Activated T-helper 9 cell treated with anti-CD3 and anti-CD28 coated beads, Interleukin-2, amount 50 U/mL, for 16 hours (primary cell): ENCODE measurements around the gene NBDY.
"Not testable (repeated sequence)": the region's sequence is repeated elsewhere in the genome, so short reads cannot be mapped to it uniquely, and the experiment has no call there.

Source experiments
- DNase-seq: peaks from one replicate; pipeline ENCODE4 v3.0.0-alpha.2; 2020; ENCODE audit warnings: low read depth

NBDY gene

DNA sequence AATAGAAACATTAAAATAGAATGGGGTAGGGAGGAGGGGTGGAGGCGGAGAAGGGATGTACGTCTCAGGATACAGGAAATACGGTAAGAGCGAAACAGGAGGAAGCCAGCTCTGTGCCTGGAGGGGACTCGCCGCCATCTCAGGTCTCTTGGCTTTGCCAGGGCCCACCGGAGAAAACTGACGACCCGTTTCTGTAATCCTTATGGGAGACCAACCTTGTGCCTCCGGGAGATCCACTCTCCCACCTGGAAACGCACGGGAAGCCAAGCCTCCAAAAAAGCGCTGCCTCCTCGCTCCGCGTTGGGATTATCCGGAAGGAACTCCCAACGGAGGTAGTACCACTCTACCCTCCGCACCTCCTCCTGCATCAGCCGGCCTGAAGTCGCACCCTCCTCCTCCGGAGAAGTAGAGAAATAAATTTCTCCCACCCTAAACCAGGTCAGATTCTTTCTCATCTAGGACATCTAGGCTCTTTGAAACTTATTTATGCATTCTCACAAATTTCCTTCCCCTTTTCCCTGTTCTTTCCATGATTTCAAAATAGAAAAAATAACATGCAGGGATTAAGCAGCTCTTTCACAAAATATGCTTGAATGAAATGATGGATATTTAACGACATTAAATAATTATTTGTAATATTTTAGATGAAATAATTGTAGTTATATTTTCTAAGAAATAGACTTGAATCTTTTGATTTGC lies at the start of gene NBDY:
Gene NBDY (plus strand): TSS at position 92 of the 699 bp plus-strand sequence. CDS start 111 bp downstream, at position 203.
- DNase-seq, result no peak

GRCh38 chrX:56704530-56704929 lies 24.5 kb upstream of the NBDY start:
- not testable (repeated sequence) for DNase-seq

DNA sequence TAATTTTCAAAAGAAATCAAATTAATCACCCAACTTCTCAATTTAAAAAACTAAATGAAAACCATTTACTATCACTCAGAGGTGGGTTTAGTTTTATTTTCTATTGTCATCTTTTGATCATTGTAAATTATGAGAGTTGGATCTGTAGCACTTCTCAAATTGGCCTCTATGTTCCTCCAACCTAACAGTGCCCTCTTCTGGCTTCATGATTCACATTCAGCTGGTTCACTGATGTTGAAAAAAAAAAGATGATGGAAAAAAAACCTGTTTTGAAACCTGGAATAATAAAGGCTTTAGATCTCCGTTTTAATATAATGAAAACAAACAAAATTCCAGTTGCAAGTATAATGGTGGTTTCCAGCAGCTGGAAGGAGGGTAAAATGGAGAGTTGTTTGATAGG lies 2.4 kb upstream of the NBDY start:
- DNase-seq, result no peak

GRCh38 chrX:56727531-56727930 lies 1.5 kb upstream of the NBDY start:
- no peak for DNase-seq

DNA sequence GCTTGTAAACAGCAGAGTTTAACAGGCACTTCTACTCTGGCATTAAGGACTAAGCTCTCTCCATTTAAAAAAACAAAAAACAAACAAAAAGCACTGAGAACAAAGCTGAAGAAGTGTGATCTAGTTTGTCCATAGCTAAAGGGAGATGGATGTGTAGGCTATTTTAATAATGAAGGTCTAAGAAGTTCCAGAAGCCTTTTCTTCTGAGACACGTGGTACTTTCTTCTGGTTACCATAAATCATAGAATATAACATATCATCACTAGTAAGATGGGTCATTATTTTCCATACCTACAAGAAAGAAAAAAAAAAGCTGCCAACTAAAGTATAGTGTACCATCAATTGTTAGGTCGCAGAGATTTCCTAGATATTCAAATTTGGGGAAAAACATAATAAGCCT lies 722 bp upstream of the NBDY start:
- DNase-seq, result no peak

GRCh38 chrX:56728752-56729151 lies 291 bp upstream of the NBDY start:
- no peak for DNase-seq

DNA sequence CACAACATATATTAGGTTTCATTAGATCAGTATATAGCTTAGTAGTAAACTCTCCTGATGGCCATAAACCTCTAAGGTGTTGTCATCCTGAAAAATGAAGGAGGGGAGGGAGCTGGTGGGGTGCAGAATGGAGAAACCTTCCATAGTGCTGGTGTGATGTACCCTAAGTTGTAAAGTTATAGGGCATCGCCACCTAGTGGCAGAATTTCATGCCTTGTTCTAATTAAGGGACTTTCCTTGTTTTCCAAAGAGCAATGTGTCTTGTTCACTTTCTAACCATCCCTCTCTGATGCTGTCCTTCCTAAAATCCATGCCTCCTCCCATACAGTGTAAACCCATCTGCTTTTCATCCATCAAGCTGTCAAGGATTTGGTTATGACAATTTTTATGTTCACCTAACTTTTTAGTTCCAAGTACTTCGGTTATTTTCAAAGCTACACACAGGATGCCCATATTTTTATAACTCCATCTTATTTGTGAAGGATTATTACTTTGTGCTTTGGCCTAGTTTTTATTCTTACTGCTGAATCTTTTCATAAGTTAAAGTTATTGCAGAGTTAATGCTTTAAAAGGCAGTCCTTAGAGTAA lies 4.5 kb downstream of the NBDY start:
- DNase-seq, result peak; percentile 35

GRCh38 chrX:56736219-56736618 lies 7.2 kb downstream of the NBDY start:
- DNase-seq, result no peak

- DNase-seq, result no peak
These were observed 9.6 kb downstream of the NBDY start for GRCh38 chrX:56738670-56739069.

DNA sequence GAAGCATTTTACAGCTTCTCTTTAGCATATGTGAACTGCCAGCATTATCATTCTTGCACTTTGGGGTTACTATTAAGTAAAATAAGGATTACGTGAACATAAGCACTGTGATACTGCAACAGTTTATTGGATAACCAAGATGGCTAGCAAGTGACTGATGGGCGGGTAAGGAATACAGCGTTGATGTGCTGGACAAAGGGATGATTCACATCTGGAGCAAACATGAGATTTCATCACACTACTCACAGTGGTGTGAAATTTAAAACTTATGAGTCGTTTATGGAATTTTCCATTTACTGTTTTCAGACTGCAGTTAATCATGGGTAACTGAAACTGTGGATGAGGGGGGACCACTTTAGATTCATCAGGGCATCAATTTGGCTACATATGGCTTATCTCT lies 16.0 kb downstream of the NBDY start:
- DNase-seq, result no peak

DNA sequence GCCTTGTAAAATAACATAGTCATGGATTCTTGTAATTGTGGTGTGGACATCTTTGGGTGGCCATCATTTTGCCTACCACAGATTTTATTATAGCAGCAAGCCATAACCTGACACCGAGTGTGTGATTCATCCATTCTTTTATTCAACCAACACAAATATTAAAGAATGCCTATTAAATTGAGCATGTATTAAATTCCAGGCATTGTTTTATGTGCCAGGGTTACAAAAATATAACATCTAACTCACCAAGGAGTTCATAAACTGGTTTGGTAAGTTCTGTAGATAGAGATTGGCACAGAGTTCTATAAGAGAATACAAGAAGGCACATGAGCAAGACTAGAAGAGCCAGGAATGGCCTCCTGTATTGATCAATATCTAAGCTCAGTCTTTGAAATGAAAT lies 18.0 kb downstream of the NBDY start:
- DNase-seq, result no peak

GRCh38 chrX:56751071-56751470 lies 22.0 kb downstream of the NBDY start:
- no peak for DNase-seq

DNA sequence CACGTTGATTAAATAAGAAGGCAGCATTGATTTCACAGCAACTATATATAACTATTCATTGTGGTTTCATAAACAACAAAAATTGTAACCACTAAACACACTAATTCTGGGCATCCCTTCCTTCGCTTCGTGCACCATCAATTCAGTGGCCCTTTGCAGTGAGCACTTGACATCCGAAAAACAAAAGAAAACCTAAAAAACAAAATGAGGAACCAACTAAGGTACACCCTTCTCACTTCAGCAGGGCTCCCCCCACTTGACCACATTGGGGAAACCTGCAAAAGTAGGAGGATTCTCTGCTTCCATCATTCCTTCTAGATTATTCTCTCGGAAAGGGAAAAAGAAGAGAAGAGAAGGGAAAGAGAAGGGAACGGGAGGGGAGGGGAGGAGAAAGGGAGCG lies 28.3 kb downstream of the NBDY start:
- DNase-seq, result no peak

GRCh38 chrX:56758456-56758855 lies 29.4 kb downstream of the NBDY start:
- DNase-seq, result no peak

- no peak for DNase-seq
These were observed 30.8 kb downstream of the NBDY start for GRCh38 chrX:56759736-56760409.

DNA sequence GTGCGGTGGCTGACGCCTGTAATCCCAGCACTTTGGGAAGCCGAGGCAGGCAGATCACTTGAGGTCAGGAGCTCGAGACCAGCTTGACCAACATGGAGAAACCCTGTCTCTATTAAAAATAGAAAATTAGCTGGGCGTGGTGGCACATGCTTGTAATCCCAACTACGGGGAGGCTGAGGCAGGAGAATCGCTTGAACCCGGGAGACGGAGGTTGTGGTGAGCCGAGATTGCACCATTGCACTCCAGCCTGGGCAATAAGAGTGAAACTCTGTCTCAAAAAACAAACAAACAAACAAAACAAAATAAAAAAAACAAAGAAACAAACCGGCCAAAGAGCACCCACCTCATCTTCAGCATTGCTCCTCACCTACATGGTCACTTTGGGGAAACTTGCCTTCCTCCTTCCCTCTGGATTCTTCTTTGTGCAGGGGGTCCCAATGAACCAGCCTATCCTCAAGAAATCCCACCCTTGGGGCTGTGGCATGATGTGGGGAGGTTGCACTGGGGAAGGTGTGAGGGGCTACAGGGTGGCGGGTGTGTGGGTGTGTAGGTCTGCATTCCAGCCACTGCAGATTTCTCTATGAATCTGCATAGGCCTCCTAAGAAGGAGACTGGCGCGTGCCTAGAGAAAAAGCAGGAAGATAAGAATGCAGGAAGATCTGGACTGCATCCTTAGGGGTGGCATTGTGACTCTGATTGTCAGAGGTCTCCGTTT lies 31.5 kb downstream of the NBDY start:
- not testable (repeated sequence) for DNase-seq

DNA sequence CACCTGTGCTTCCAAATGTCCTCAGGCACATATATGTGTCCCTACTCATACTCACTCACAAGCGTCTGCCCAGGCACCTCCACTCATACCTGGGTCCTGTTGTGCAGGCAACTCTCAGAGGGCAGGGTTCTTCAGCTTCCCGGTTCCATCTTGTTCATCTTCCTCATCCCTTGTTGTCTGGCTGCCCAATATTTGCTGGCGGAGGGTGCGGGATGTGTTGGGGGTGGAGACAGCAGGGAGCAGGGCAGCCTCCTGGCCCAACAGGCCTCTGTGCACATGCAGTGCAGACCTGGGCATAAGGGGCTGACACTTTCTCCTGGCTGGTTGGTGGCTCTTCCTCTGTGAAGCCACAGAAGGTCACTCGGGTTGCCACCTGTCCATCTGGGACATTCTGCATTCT lies 32.1 kb downstream of the NBDY start:
- DNase-seq, result no peak

- no peak for DNase-seq
These were observed 33.2 kb downstream of the NBDY start for GRCh38 chrX:56762220-56762619.

DNA sequence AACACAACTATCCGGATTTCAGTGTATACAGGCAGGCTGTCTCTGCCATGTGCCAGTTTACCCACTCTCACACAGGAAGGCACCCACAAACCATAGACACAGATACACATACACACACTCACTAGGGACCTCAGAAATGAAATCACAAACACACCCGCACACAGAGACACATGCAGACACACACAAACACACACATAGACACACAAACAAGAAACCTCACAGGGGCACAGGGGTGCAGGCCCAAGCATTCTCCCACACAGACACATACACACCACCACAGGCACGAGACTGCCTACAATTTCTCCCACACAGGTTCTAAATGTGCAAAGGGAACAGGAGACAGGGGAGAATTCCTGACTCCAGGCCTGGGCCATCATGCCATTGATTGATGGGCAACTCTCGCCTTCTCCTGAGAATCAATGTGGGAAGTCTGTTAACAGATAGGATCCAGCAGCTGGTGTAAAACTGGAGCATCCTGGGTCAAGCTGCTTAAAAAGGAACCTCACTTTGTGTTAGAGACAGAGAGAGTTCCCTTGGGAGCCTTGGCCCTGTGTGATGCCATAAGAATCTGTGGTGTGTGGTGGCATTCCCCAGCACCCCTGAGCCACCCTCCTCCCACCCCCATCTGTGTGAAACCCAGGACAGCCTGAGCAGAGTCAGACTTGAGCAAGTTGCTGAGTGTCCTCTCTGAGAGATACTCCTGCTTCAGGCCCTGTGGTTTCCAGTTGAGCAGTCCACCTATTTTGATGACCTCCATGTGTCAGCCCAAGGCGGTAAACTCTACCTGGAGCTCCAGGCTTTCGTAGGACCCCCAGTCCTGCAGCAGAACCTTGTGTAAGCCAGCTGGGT lies 33.9 kb downstream of the NBDY start:
- no peak for DNase-seq

DNA sequence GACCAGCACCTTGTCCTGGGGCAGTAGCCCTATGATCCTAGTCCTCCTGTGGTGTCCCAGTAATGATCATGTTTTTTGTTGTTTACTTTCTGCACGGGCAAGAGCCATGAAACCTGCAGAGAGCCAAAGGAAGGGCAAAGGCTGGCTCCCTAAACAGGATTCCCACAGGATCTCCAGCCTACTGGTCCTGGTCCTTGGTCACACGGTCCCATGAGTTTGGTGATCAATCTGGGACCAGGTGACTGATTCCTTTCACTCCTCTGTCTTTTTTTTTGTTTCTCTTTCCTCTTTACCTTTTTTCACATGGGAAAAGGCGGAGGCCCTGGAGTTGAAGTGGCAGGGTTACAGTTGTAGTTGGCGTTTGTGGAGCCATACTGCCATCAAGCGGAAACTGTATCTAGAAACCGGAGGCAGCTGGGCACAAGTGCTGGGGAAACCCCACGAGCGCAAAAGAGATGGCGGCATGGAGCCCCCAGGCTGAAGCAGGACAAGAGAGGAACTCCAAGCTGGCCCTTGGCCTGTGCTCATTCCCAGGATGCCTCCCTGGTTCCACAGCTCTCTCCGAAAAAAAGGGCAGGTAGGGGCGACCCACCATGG lies 34.6 kb downstream of the NBDY start:
- peak; percentile 67 for DNase-seq
